Choroid plexus epithelial cell (primary cell): ENCODE measurements around the gene HSPA4.
"Not testable (repeated sequence)": the region's sequence is repeated elsewhere in the genome, so short reads cannot be mapped to it uniquely, and the experiment has no call there.

ENCODE experiments used
- DNase-seq: peaks from one replicate; pipeline ENCODE4 v3.0.0-alpha.2; 2010; ENCODE audit warnings: low read depth
- H3K4me3 ChIP-seq: 2 replicates; pipeline ENCODE4 v1.5.1; 2011; ENCODE audit warnings: low read depth, mild to moderate bottlenecking, control low read depth, low read length, moderate library complexity
- TF ChIP-seq, protein P1 (sequence below): conservative IDR thresholded peaks from 2 replicates; pipeline ENCODE4 v1.5.1; 2011; ENCODE audit warnings: low read depth, mild to moderate bottlenecking, control low read depth, inconsistent platforms, low read length, moderate library complexity

HSPA4 gene

GRCh38 chr5:133123297-133123696, 71.5 kb downstream of the HSPA4 start:
- TF ChIP-seq, protein P1, sequence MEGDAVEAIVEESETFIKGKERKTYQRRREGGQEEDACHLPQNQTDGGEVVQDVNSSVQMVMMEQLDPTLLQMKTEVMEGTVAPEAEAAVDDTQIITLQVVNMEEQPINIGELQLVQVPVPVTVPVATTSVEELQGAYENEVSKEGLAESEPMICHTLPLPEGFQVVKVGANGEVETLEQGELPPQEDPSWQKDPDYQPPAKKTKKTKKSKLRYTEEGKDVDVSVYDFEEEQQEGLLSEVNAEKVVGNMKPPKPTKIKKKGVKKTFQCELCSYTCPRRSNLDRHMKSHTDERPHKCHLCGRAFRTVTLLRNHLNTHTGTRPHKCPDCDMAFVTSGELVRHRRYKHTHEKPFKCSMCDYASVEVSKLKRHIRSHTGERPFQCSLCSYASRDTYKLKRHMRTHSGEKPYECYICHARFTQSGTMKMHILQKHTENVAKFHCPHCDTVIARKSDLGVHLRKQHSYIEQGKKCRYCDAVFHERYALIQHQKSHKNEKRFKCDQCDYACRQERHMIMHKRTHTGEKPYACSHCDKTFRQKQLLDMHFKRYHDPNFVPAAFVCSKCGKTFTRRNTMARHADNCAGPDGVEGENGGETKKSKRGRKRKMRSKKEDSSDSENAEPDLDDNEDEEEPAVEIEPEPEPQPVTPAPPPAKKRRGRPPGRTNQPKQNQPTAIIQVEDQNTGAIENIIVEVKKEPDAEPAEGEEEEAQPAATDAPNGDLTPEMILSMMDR = no peak
- H3K4me3 ChIP-seq = no peak overlapping the region
- DNase-seq = no peak

GRCh38 chr5:133124891-133125290, 73.1 kb downstream of the HSPA4 start:
- TF ChIP-seq, protein P1 = no peak
- DNase-seq = no peak
- H3K4me3 ChIP-seq = no peak overlapping the region

GRCh38 chr5:133128066-133128465, 76.3 kb downstream of the HSPA4 start:
- DNase-seq = no peak
- TF ChIP-seq, protein P1 = no peak
- no peak overlapping the region for H3K4me3 ChIP-seq

DNA sequence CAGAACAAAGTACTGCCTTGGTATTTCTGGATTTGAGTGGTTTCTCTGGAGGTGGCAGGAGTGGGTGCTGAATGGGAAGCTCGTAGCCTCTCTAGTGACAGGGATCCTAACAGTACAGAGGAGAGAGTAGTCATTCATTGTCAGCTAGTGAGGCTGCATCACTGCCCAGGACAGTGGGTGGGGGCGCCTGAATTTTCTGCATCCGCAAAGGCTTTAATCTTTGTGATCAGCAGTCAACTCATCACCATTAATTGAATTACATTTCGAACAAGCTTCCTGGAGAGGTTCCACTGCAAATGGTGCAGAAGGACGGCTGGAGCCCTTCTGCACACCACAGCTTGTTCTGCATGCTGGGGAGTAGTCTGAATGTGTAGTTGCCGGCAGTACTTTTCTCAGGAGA, 77.5 kb downstream of the HSPA4 start:
- no peak for DNase-seq
- no peak overlapping the region for H3K4me3 ChIP-seq
- TF ChIP-seq, protein P1 = no peak

- TF ChIP-seq, protein P1 = no peak
- no peak for DNase-seq
- no peak overlapping the region for H3K4me3 ChIP-seq
Observed at GRCh38 chr5:133129950-133130349, 78.1 kb downstream of the HSPA4 start.

- TF ChIP-seq, protein P1 = no peak
- H3K4me3 ChIP-seq = no peak overlapping the region
- no peak for DNase-seq
Observed at GRCh38 chr5:133130387-133131118, 78.7 kb downstream of the HSPA4 start.

DNA sequence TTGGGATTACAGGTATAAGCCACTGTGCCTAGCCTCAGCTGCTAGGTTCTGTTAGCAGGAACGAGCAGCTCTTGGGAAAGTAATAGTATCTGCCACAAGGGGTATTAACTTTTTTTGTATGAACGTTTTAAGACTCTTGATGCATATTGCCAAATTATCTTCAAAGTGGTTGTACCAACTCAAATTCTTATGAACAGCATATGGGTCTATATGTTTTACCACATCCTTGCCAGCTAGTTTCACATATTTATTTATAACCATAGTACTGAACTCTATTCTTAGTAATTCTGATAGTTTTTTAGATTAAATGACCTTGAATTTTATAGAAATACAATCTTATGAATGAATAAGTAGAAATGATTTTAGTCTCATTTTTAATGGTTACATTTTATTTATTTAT, 80.9 kb downstream of the HSPA4 start:
- TF ChIP-seq, protein P1 = no peak
- H3K4me3 ChIP-seq = no peak overlapping the region
- no peak for DNase-seq

DNA sequence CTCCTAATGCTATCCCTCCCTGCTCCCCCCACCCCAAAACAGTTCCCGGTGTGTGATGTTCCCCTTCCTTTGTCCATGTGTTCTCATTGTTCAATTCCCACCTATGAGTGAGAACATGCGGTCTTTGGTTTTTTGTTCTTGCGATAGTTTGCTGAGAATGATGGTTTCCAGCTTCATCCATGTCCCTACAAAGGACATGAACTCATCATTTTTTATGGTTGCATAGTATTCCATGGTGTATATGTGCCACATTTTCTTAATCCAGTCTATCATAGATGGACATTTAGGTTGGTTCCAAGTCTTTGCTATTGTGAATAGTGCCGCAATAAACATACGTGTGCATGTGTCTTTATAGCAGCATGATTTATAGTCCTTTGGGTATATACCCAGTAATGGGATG, 81.4 kb downstream of the HSPA4 start:
- H3K4me3 ChIP-seq, DNase-seq: not testable (repeated sequence)

GRCh38 chr5:133136890-133137289, 85.1 kb downstream of the HSPA4 start:
- H3K4me3 ChIP-seq, DNase-seq: not testable (repeated sequence)
